HepG2 (cell line): ENCODE data around the gene SGCG. TPM values are rescaled to one million over a fixed set of nuclear protein-coding genes. Genes with fewer than 3 reads are reported as not detected.

Experiments
- ATAC-seq: fragments of 200-7000 bp; cut with Tn5 transposase; 3 replicates; pipeline ENCODE4 v1.9.1; 2020; ENCODE audit warnings: mild to moderate bottlenecking, moderate library complexity
- BruUV-seq: library from RNA; stranded (reverse); fragments of 400-500 nt; replicated peaks from 2 replicates; lab custom pipeline; 2021; lab: Mats Ljungman, UMichigan
- CTCF ChIA-PET: fragments of 300-600 bp; formaldehyde crosslinking; extraction: SDS; loops from one replicate; lab custom pipeline; 2021; ENCODE audit warnings: low total read pairs, inconsistent platforms, low intra/inter-chr PET ratio; lab: Yijun Ruan, JAX
- POLR2A ChIA-PET: fragments of 350-600 bp; sonication (Branson Sonifier 250); formaldehyde crosslinking; loops from one replicate; lab custom pipeline; 2020; ENCODE audit warnings: antibody characterized with exemption, inconsistent platforms; lab: Yijun Ruan, JAX
- DNase-seq: peaks from one replicate; pipeline ENCODE4 v3.0.0-alpha.2; 2015; ENCODE audit warnings: low spot score
- FAIRE-seq: peaks from 3 replicates; lab custom pipeline; 2011; peaks lifted over from hg19 to GRCh38; lab: Jason Lieb, UNC
- H2AFZ ChIP-seq: one replicate; pipeline ENCODE4 v1.6.1; 2011; ENCODE audit warnings: low read length, inconsistent platforms
- H3K27ac ChIP-seq: fragments of 300-600 bp; 3 replicates; pipeline ENCODE4 v1.8.0; 2011; ENCODE audit warnings: mixed run types, mild to moderate bottlenecking, mixed read lengths, low read length, inconsistent platforms; ENCODE audit not compliant: insufficient read depth; ENCODE audit errors: extremely low read length
- H3K27me3 ChIP-seq, 2 experiments: fragments of 200-600 bp in 1 of 2; 2 replicates in 1 of 2; 3 replicates in 1 of 2; pipeline versions ENCODE4 v1.6.0 to v1.8.0; 2011; ENCODE audit warnings: low read length in 2 of 2, mild to moderate bottlenecking in 2 of 2, moderate library complexity in 2 of 2, inconsistent platforms in 1 of 2; ENCODE audit not compliant: insufficient read depth in 2 of 2, control insufficient read depth in 1 of 2
- H3K36me3 ChIP-seq, 2 experiments: fragments of 200-600 bp in 1 of 2; replicated peaks in 1 of 2; 2 replicates in 1 of 2; 3 replicates in 1 of 2; pipeline versions ENCODE4 v1.5.1 to v1.8.0; 2011; ENCODE audit warnings: low read length in 2 of 2, inconsistent platforms in 1 of 2; ENCODE audit not compliant: insufficient read depth in 2 of 2, control insufficient read depth in 1 of 2
- H3K4me1 ChIP-seq: 2 replicates; pipeline ENCODE4 v1.5.1; 2012; ENCODE audit warnings: low read length, inconsistent platforms; ENCODE audit not compliant: insufficient read depth
- H3K4me2 ChIP-seq: 2 replicates; pipeline ENCODE4 v1.6.0; 2011; ENCODE audit warnings: low read depth, low read length, inconsistent platforms
- H3K4me3 ChIP-seq, 3 experiments: fragments of 200-600 bp in 1 of 3; sonication (generic), shearing (Covaris generic) in 1 of 3; replicated peaks in 1 of 3; 2 replicates each; pipeline ENCODE4 v1.5.1; 2011 to 2016; ENCODE audit warnings: low read length in 3 of 3, inconsistent platforms in 2 of 3, low read depth in 2 of 3, mild to moderate bottlenecking in 2 of 3, control low read depth in 1 of 3, mixed read lengths in 1 of 3; ENCODE audit not compliant: insufficient read depth in 1 of 3
- H3K79me2 ChIP-seq: one replicate; pipeline ENCODE4 v1.6.1; 2011; ENCODE audit warnings: low read length, inconsistent platforms; ENCODE audit not compliant: insufficient read depth
- H3K9ac ChIP-seq: 2 replicates; pipeline ENCODE4 v1.6.0; 2011; ENCODE audit warnings: mild to moderate bottlenecking, low read depth, low read length, inconsistent platforms; ENCODE audit not compliant: insufficient read depth
- H3K9me3 ChIP-seq: 2 replicates; pipeline ENCODE4 v1.5.1; 2012; ENCODE audit warnings: mild to moderate bottlenecking, low read length
- H4K20me1 ChIP-seq: 2 replicates; pipeline ENCODE4 v1.6.0; 2011; ENCODE audit warnings: inconsistent platforms, mild to moderate bottlenecking, low read length, moderate library complexity; ENCODE audit not compliant: insufficient read depth
- ATF1 ChIP-seq: IDR thresholded peaks from 2 replicates; pipeline ENCODE4 v1.6.1; 2016; ENCODE audit warnings: mild to moderate bottlenecking, control low read depth
- GPN1 ChIP-seq: sonication (generic); formaldehyde crosslinking; IDR thresholded peaks from 2 replicates; pipeline ENCODE4 v1.5.1; 2020; ENCODE audit warnings: missing genetic modification reagents, borderline replicate concordance
- HNF4G ChIP-seq, 2 experiments: sonication (generic) in 1 of 2; formaldehyde crosslinking in 1 of 2; IDR thresholded peaks; 2 replicates each; pipeline versions ENCODE4 v1.4.0 to v1.6.1; 2011 to 2020; ENCODE audit warnings: borderline replicate concordance in 2 of 2, low read depth in 2 of 2, mild to moderate bottlenecking in 2 of 2, low read length in 1 of 2, missing genetic modification reagents in 1 of 2, moderate library complexity in 1 of 2
- KDM3A ChIP-seq: IDR thresholded peaks from 2 replicates; pipeline ENCODE4 v1.6.1; 2018; ENCODE audit warnings: low read depth, missing compliant biosample characterization
- RFXANK ChIP-seq: IDR thresholded peaks from 2 replicates; pipeline ENCODE4 v1.6.1; 2016
- SAFB2 ChIP-seq: sonication (generic); formaldehyde crosslinking; IDR thresholded peaks from 2 replicates; pipeline ENCODE4 v1.5.1; 2020; ENCODE audit warnings: missing genetic modification reagents, low read depth, mild to moderate bottlenecking, borderline replicate concordance
- ZNF296 ChIP-seq: sonication (generic); formaldehyde crosslinking; conservative IDR thresholded peaks from 2 replicates; pipeline ENCODE4 v1.5.0; 2020; ENCODE audit warnings: mild to moderate bottlenecking, missing genetic modification reagents
- whole genome bisulfite sequencing: methylation state at CpG from one replicate; pipeline ENCODE4 v1.1.6; 2017; ENCODE audit warnings: low lambda C conversion rate; 5-methylcytosine and 5-hydroxymethylcytosine counted together
- in situ Hi-C: cut with HindIII; loops from 2 replicates; pipeline ENCODE4 v1.10.0; 2017; ENCODE audit warnings: low pct_unique_long_range_greater_than_20kb; ENCODE audit not compliant: extremely low pct_ligation_motif_present
- intact Hi-C: fragments of 100-400 bp; cut with micrococcal nuclease; formaldehyde crosslinking; loops from one replicate; pipeline ENCODE4 v1.10.0; 2022; ENCODE audit not compliant: unreplicated experiment
- polyA plus RNA-seq, 8 experiments: library from polyadenylated mRNA; depleted of rRNA in 3 of 8; stranded (reverse) in 7 of 8; unstranded in 1 of 8; fragments of >200 nt; fragmentation: Illumina TruSeq in 4 of 8; extraction: Trizol in 4 of 8; gene quantifications; 2 replicates each; pipeline versions ENCODE4 v1.2.1 to v1.2.3, GENCODE V29; 2011 to 2016; ENCODE audit warnings: low read depth in 4 of 8, missing spikeins in 1 of 8, mixed read lengths in 1 of 8; ENCODE audit not compliant: insufficient read depth in 1 of 8
- total RNA-seq, 5 experiments: library from RNA; depleted of rRNA; stranded (reverse); fragments of >200 nt; fragmentation: Illumina TruSeq; extraction: Trizol; gene quantifications; 2 replicates each; pipeline ENCODE4 v1.2.3, GENCODE V29; 2016; ENCODE audit warnings: low read depth in 1 of 5
- TF ChIP-seq, protein P1 (sequence below): sonication (generic); formaldehyde crosslinking; IDR thresholded peaks from 2 replicates; pipeline ENCODE4 v1.5.0; 2020; ENCODE audit warnings: missing genetic modification reagents
- TF ChIP-seq, protein P2 (sequence below): IDR thresholded peaks from 2 replicates; pipeline ENCODE4 v1.6.1; 2016
- TF ChIP-seq, protein P3 (sequence below): sonication (generic); formaldehyde crosslinking; IDR thresholded peaks from 2 replicates; pipeline ENCODE4 v1.4.0; 2020; ENCODE audit warnings: missing genetic modification reagents

Gene SGCG
- total and polyA plus RNA-seq, 2 of the 13 experiments (the other 11 are each of a cell fraction or from before 2014, with no cell fraction given) = not detected

DNA sequence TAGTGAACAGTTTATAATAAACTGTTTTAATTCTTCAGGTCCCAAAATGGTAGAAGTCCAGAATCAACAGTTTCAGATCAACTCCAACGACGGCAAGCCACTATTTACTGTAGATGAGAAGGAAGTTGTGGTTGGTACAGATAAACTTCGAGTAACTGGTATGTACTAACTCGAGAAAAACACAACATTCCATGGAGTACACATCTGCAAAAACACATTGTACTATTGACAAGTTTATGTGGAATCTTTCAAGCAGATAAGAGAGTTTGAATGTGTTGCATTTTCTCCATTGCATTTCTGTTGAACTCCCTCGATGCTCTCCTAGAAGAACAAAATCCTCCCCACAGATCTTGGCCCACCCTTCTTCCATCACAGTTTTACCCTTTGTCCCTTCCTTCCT lies 98.5 kb downstream of the SGCG start:
- in situ Hi-C loops (no loop called here), intact Hi-C loops (no loop called here)
- Histone ChIP-seq H3K9me3 (no peaks in the 10 kb centered on the region), H2AFZ (no peak overlapping the region), H3K4me1 (no peaks in the 10 kb centered on the region), H3K27me3 (peaks cover 0 to 3% of the 10 kb centered on the region in 2 experiments; a peak in 2 of 5 replicates), H3K27ac (no peak overlapping the region), H3K79me2 (no peaks in the 10 kb centered on the region), H3K36me3 (no peaks in the 10 kb centered on the region), H4K20me1 (no peaks in the 10 kb centered on the region), H3K4me2 (no peak overlapping the region)
- BruUV-seq = no TSS peak
- ChIA-PET POLR2A (no interaction called here), CTCF (no interaction called here)
- no peak for ATAC-seq
- TF ChIP-seq GPN1 (no peak), SAFB2 (CRISPR knock-in tag) (no peak), HNF4G (IDR thresholded peaks at IDR 0.05; ENCODE audit: borderline replicate concordance, low read depth, low read length) (no peak), HNF4G (CRISPR knock-in tag; IDR thresholded peaks at IDR 0.05; ENCODE audit: borderline replicate concordance, low read depth) (no peak), KDM3A (no peak), RFXANK (CRISPR knock-in tag) (no peak), ZNF296 (CRISPR knock-in tag) (no peak), ATF1 (no peak)
- TF ChIP-seq, protein P1, sequence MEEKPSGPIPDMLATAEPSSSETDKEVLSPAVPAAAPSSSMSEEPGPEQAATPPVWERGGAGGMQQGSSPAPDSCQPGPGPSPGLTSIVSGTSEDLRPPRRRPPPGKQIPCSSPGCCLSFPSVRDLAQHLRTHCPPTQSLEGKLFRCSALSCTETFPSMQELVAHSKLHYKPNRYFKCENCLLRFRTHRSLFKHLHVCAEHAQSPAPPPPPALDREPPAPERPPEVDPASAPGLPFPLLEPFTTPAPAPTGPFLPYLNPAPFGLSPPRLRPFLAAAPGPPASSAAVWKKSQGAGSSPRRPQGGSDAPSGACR (CRISPR knock-in tag) = no peak
- TF ChIP-seq, protein P2, sequence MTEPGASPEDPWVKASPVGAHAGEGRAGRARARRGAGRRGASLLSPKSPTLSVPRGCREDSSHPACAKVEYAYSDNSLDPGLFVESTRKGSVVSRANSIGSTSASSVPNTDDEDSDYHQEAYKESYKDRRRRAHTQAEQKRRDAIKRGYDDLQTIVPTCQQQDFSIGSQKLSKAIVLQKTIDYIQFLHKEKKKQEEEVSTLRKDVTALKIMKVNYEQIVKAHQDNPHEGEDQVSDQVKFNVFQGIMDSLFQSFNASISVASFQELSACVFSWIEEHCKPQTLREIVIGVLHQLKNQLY = no peak
- TF ChIP-seq, protein P3, sequence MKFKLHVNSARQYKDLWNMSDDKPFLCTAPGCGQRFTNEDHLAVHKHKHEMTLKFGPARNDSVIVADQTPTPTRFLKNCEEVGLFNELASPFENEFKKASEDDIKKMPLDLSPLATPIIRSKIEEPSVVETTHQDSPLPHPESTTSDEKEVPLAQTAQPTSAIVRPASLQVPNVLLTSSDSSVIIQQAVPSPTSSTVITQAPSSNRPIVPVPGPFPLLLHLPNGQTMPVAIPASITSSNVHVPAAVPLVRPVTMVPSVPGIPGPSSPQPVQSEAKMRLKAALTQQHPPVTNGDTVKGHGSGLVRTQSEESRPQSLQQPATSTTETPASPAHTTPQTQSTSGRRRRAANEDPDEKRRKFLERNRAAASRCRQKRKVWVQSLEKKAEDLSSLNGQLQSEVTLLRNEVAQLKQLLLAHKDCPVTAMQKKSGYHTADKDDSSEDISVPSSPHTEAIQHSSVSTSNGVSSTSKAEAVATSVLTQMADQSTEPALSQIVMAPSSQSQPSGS (CRISPR knock-in tag) = no peak
- TF ChIP-seq, all 625 proteins: peak for 0
- no peak for DNase-seq
- Histone ChIP-seq H3K9ac (no peak overlapping the region), H3K4me3 (no peak overlapping the region)
- 0% methylated on average over 5 of the region's 5 CpGs for WGBS
- no peak for FAIRE-seq
